Measurements from ENCODE around the gene RFTN1.

DNA sequence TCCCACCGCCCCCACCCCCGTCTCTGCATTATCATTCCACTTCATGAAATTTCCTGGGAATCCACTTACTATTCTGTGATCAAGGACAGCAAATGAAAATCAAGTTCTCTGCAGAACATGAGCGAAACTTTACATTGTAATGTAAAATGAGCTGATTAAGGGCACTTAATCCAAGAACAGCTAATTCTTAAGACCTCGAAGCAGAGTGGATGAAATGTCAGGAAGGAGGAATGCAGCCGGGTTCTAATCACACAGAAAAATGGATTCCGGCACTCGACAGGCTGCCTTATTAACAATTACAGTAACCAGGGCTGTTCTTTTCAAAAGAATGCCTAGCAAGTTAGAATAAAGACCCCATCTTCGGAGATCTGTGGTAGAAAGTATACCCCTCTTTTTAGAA is 57.5 kb downstream of the RFTN1 start:
- TF ChIP-seq POLR2A (IDR thresholded peaks at IDR 0.05): no peak
- TF ChIP-seq, protein P1, sequence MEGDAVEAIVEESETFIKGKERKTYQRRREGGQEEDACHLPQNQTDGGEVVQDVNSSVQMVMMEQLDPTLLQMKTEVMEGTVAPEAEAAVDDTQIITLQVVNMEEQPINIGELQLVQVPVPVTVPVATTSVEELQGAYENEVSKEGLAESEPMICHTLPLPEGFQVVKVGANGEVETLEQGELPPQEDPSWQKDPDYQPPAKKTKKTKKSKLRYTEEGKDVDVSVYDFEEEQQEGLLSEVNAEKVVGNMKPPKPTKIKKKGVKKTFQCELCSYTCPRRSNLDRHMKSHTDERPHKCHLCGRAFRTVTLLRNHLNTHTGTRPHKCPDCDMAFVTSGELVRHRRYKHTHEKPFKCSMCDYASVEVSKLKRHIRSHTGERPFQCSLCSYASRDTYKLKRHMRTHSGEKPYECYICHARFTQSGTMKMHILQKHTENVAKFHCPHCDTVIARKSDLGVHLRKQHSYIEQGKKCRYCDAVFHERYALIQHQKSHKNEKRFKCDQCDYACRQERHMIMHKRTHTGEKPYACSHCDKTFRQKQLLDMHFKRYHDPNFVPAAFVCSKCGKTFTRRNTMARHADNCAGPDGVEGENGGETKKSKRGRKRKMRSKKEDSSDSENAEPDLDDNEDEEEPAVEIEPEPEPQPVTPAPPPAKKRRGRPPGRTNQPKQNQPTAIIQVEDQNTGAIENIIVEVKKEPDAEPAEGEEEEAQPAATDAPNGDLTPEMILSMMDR (IDR thresholded peaks at IDR 0.05): no peak
